HG03060 (cell line): ENCODE measurements around the gene EPHB1.
A peak's percentile ranks its signal among the peaks of the same experiment; 100 is the strongest.
"Not testable (repeated sequence)": the region's sequence is repeated elsewhere in the genome, so short reads cannot be mapped to it uniquely, and the experiment has no call there.

Source experiments
- ATAC-seq: cut with Tn5 transposase; IDR thresholded peaks from one replicate; pipeline ENCODE4 v1.9.1; 2021; ENCODE audit warnings: low read depth, moderate number of reproducible peaks; ENCODE audit not compliant: unreplicated experiment

EPHB1 gene

GRCh38 chr3:134985864-134986715 is 191.0 kb downstream of the EPHB1 start:
- no peak for ATAC-seq

- ATAC-seq = no peak
These were observed 193.6 kb downstream of the EPHB1 start for GRCh38 chr3:134988666-134989065.

- ATAC-seq = no peak
These were observed 195.9 kb downstream of the EPHB1 start for GRCh38 chr3:134991003-134991402.

GRCh38 chr3:134991472-134992010 is 196.5 kb downstream of the EPHB1 start:
- ATAC-seq = no peak

- ATAC-seq = no peak
These were observed 197.1 kb downstream of the EPHB1 start for GRCh38 chr3:134992180-134992579.

GRCh38 chr3:134992586-134992985 is 197.5 kb downstream of the EPHB1 start:
- ATAC-seq = no peak

GRCh38 chr3:134993011-134993410 is 198.0 kb downstream of the EPHB1 start:
- ATAC-seq = no peak

GRCh38 chr3:134998158-134998557 is 203.1 kb downstream of the EPHB1 start:
- ATAC-seq = no peak

GRCh38 chr3:134998855-134999254 is 203.8 kb downstream of the EPHB1 start:
- no peak for ATAC-seq

- ATAC-seq = no peak
These were observed 205.4 kb downstream of the EPHB1 start for GRCh38 chr3:135000465-135000864.

GRCh38 chr3:135005616-135006015 is 210.6 kb downstream of the EPHB1 start:
- ATAC-seq = not testable (repeated sequence)

GRCh38 chr3:135007607-135008006 is 212.5 kb downstream of the EPHB1 start:
- ATAC-seq = no peak

GRCh38 chr3:135008326-135008725 is 213.3 kb downstream of the EPHB1 start:
- no peak for ATAC-seq

GRCh38 chr3:135009014-135009413 is 214.0 kb downstream of the EPHB1 start:
- ATAC-seq = no peak

GRCh38 chr3:135012101-135012500 is 217.0 kb downstream of the EPHB1 start:
- no peak for ATAC-seq

GRCh38 chr3:135013206-135013605 is 218.1 kb downstream of the EPHB1 start:
- no peak for ATAC-seq

- ATAC-seq = no peak
These were observed 219.5 kb downstream of the EPHB1 start for GRCh38 chr3:135014566-135014965.

- no peak for ATAC-seq
These were observed 222.2 kb downstream of the EPHB1 start for GRCh38 chr3:135017003-135017893.

GRCh38 chr3:135018149-135018923 is 223.3 kb downstream of the EPHB1 start:
- peak; percentile 81 for ATAC-seq

GRCh38 chr3:135020181-135020580 is 225.1 kb downstream of the EPHB1 start:
- no peak for ATAC-seq
